Progenitor cell of endocrine pancreas (in vitro differentiated cells): Measurements from ENCODE around the gene IFT22. TPM values are rescaled to one million over a fixed set of nuclear protein-coding genes. Genes with fewer than 3 reads are reported as not detected.

Source experiments
- DNase-seq: peaks from one replicate; pipeline ENCODE4 v3.0.0; 2021; ENCODE audit warnings: low spot score; ENCODE audit not compliant: unreplicated experiment
- H3K27ac Mint-ChIP-seq: 2 replicates; pipeline ENCODE4 v1.8.0; 2021; ENCODE audit warnings: mild to moderate bottlenecking, moderate library complexity, mixed read lengths
- H3K27me3 Mint-ChIP-seq: 2 replicates; pipeline ENCODE4 v1.8.0; 2021; ENCODE audit warnings: mixed read lengths
- H3K36me3 Mint-ChIP-seq: 2 replicates; pipeline ENCODE4 v1.8.0; 2022; ENCODE audit warnings: mixed read lengths; ENCODE audit not compliant: insufficient read depth
- H3K4me1 Mint-ChIP-seq: 2 replicates; pipeline ENCODE4 v1.8.0; 2021; ENCODE audit warnings: low read depth, mixed read lengths
- H3K4me3 Mint-ChIP-seq: 2 replicates; pipeline ENCODE4 v1.8.0; 2021; ENCODE audit warnings: low read depth, mild to moderate bottlenecking, moderate library complexity, mixed read lengths
- H3K9me3 Mint-ChIP-seq: 2 replicates; pipeline ENCODE4 v1.8.0; 2021; ENCODE audit warnings: low read depth, mixed read lengths
- total RNA-seq: library from RNA; stranded (reverse); gene quantifications from 2 replicates; pipeline ENCODE4 v1.2.1, GENCODE V29; 2021
- TF ChIP-seq, protein P1 (sequence below): fragments of 200-600 bp; sonication (generic); IDR thresholded peaks from one replicate; pipeline ENCODE4 v1.5.0; 2021; ENCODE audit warnings: antibody characterized with exemption, mild to moderate bottlenecking; ENCODE audit not compliant: unreplicated experiment

Gene IFT22
- total RNA-seq, 1 donor from 2014 or later: 60.3 TPM

DNA sequence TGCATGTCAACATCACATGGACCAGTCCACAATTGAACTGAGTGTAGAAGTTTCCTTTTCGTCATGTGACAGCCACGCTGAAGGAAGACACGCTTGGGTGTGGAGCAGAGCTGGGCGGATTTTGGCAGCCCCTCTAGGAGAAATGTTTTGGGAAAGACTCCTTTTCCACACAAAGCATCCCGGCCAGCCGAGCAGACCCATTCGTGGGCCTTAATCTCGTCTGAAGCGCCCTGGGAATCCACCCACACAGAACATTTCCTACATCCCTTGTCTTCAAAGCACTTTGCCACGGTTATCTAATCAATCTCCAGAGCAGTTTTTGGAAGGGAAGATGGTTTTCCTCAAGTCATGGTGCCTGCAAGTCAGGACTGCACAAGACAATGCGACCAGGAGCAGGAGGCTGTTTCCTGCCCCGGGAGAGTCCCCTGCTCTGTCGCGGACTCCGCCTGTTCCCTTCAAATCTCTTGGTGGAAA lies 8.4 kb upstream of the IFT22 start:
- DNase-seq: no peak
- Mint-ChIP-seq H3K36me3 (no peaks in the 10 kb centered on the region), H3K27me3 (no peaks in the 10 kb centered on the region), H3K9me3 (no peaks in the 10 kb centered on the region), H3K4me1 (no peaks in the 10 kb centered on the region), H3K4me3 (no peak overlapping the region), H3K27ac (no peak overlapping the region)
- TF ChIP-seq, protein P1, sequence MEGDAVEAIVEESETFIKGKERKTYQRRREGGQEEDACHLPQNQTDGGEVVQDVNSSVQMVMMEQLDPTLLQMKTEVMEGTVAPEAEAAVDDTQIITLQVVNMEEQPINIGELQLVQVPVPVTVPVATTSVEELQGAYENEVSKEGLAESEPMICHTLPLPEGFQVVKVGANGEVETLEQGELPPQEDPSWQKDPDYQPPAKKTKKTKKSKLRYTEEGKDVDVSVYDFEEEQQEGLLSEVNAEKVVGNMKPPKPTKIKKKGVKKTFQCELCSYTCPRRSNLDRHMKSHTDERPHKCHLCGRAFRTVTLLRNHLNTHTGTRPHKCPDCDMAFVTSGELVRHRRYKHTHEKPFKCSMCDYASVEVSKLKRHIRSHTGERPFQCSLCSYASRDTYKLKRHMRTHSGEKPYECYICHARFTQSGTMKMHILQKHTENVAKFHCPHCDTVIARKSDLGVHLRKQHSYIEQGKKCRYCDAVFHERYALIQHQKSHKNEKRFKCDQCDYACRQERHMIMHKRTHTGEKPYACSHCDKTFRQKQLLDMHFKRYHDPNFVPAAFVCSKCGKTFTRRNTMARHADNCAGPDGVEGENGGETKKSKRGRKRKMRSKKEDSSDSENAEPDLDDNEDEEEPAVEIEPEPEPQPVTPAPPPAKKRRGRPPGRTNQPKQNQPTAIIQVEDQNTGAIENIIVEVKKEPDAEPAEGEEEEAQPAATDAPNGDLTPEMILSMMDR: no peak

DNA sequence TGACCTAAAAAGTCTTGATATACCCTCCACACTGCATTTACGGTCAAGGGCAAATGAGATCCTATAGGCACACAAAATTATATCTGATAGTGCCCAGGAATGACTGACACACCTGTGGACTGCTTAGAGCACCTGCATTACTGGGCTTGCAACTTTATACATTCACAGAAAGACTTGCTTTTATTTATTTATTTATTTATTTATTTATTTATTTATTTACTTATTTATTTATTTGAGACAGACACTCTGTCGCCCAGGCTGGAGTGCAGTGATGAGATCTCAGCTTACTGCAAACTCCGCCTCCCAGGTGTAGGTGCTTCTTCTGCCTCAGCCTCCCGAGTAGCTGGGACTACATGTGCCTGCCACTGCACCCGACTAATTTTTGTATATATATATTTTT lies 6.5 kb upstream of the IFT22 start:
- no peak overlapping the region for H3K27ac Mint-ChIP-seq
- DNase-seq: no peak

DNA sequence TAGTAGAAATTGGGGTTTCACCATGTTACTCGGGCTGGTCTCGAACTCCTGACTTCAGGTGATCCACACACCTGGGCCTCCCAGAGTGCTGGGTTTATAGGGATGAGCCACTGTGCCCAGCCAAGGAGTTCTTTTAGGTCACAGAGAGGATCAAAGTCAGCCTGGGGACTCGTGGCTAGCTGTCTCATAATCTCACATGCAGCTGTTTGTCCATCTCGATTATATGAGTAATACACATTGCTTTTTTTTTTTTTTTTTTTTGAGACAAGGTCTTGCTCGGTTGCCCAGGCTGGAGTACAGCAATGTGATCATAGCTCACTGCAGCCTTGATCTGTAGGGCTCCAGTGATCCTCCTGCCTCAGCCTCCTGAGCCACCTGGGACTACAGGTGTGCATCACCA lies 2.2 kb downstream of the IFT22 start:
- H3K27ac Mint-ChIP-seq: no peak overlapping the region
- H3K4me3 Mint-ChIP-seq: no peak overlapping the region
- H3K36me3 Mint-ChIP-seq: peaks cover 10% of the 10 kb centered on the region
- H3K4me1 Mint-ChIP-seq: peaks cover 7% of the 10 kb centered on the region
- H3K27me3 Mint-ChIP-seq: no peaks in the 10 kb centered on the region
- no peaks in the 10 kb centered on the region for H3K9me3 Mint-ChIP-seq
- TF ChIP-seq, protein P1: no peak
- no peak for DNase-seq

More for the DNA sequence above, 6.5 kb upstream of the IFT22 start:
- Mint-ChIP-seq H3K27me3 (no peaks in the 10 kb centered on the region), H3K4me1 (no peaks in the 10 kb centered on the region), H3K4me3 (no peak overlapping the region), H3K36me3 (no peaks in the 10 kb centered on the region), H3K9me3 (no peaks in the 10 kb centered on the region)
- TF ChIP-seq, protein P1: no peak

DNA sequence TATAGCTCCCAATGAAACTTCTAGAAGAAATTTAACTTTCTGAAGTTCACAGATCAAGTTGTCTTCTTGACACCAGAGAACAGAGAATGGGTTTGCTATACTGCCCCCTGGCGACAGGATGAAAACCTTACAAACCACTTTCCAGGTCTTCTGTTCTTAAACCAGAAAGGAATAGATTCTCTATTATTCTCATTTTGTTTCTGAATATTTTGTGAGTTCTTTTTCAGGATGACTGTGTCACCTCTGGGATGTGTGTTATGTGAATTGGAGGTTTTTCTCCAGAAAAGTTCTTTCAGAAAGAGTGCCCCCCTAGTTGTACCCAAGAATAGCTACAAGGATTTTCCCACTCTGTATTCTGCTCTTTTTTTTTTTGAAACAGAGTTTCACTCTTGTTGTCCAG lies 6.3 kb downstream of the IFT22 start:
- no peak for DNase-seq
- TF ChIP-seq, protein P1: peak; percentile 79
- peaks cover 2% of the 10 kb centered on the region for H3K9me3 Mint-ChIP-seq
- no peak overlapping the region for H3K4me3 Mint-ChIP-seq
- no peaks in the 10 kb centered on the region for H3K27me3 Mint-ChIP-seq
- H3K27ac Mint-ChIP-seq: no peak overlapping the region
- no peaks in the 10 kb centered on the region for H3K4me1 Mint-ChIP-seq
- H3K36me3 Mint-ChIP-seq: peaks cover 20% of the 10 kb centered on the region

DNA sequence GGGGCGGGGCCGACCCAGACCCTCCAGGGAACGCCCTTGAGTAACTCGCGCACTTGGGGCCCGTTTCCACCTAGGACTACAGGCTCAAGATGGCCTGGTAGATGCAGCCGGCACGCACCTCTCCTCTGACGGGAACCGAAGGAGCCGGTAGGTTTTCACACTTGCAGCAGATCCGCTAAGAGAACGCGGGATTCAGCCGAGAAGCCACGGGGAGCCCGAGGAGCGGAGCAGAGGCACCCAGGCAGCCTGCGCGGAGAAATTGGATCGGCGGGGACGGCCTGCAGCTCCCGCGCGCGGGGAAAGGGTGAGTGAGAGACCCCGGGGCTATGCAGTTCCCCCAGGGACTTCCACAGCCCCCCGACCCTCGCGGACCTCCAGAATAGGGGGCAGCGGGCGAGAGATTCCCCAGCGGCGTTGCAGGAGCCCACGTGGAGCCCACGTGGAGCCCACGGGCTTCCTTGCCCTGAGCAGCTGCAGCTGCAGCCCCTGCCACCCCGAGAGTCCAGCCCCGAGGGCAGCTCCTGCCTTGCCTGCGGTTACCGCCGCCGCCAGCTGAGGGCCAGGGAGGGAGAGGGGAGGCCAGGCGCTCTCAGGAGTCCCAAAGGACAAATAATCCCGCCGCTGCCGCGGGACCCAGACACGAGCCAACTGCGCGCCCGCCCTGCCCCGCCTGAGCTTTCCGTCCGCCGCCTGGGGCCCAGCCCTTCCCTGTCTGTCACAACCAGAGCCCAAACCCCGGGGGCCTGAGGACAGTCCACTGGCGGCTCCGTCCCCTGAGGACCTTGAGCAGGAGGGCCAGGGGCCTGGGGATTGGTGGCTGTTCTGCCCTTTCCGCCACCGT lies 13.1 kb downstream of the IFT22 start:
- Mint-ChIP-seq H3K4me1 (peaks cover 7% of the 10 kb centered on the region), H3K36me3 (peaks cover 21% of the 10 kb centered on the region)

More for the DNA sequence above, 13.1 kb downstream of the IFT22 start:
- Mint-ChIP-seq H3K27me3 (peaks cover 18% of the 10 kb centered on the region), H3K4me3 (peak overlapping the region; percentile 87), H3K27ac (peak overlapping the region; percentile 96), H3K9me3 (peaks cover 5% of the 10 kb centered on the region)
- TF ChIP-seq, protein P1: peak; percentile 16
- peak; percentile 68 for DNase-seq
